HCT116 (cell line): ENCODE measurements around the gene GDPD3. TPM values are rescaled to one million over a fixed set of nuclear protein-coding genes. Genes with fewer than 3 reads are reported as not detected.

Source experiments
- ATAC-seq: fragments of 200-7000 bp; cut with Tn5 transposase; 2 replicates; pipeline ENCODE4 v1.9.1; 2020; ENCODE audit warnings: mild to moderate bottlenecking, moderate library complexity
- BruUV-seq: library from RNA; stranded (reverse); fragments of 400-500 nt; replicated peaks from 2 replicates; lab custom pipeline; 2021; lab: Mats Ljungman, UMichigan
- CTCF ChIA-PET: fragments of 300-600 bp; sonication (Branson Sonifier 250); formaldehyde crosslinking; loops from one replicate; lab custom pipeline; 2021; ENCODE audit warnings: antibody characterized with exemption; lab: Charles Lee
- POLR2A ChIA-PET: fragments of 300-600, 350-600 bp; sonication (Branson Sonifier 250); formaldehyde crosslinking; loops from one replicate; lab custom pipeline; 2021; ENCODE audit warnings: antibody characterized with exemption; lab: Charles Lee
- RAD21 ChIA-PET, 2 experiments: fragments of 300-600 bp; sonication (Branson Sonifier 250); formaldehyde crosslinking; loops; one replicate each; lab custom pipeline; 2023; ENCODE audit warnings: low total read pairs in 2 of 2; ENCODE audit not compliant: uncharacterized antibody in 2 of 2, unreplicated experiment in 2 of 2, low non-redundant PET in 1 of 2; lab: Charles Lee
- DNase-seq: peaks from one replicate; pipeline ENCODE4 v3.0.0-alpha.2; 2010; ENCODE audit warnings: low read depth, low spot score
- H2AFZ ChIP-seq: fragments of 200-600 bp; shearing (Covaris generic), sonication (generic); 2 replicates; pipeline ENCODE4 v1.6.1; 2017; ENCODE audit warnings: low read depth, mixed run types, mixed read lengths, antibody characterized with exemption, low read length; ENCODE audit not compliant: poor library complexity, severe bottlenecking
- H3K27ac ChIP-seq: 2 replicates; pipeline ENCODE4 v1.5.1; 2012; ENCODE audit warnings: low read depth, low read length
- H3K27me3 ChIP-seq: fragments of 200-600 bp; sonication (generic); 2 replicates; pipeline ENCODE4 v1.6.1; 2016; ENCODE audit warnings: mixed run types, low read length, mixed read lengths; ENCODE audit not compliant: insufficient read depth
- H3K36me3 ChIP-seq, 2 experiments: fragments of 200-500 bp in 1 of 2; fragments of 200-600 bp in 1 of 2; sonication (Bioruptor generic) in 1 of 2; sonication (generic) in 1 of 2; 2 replicates each; pipeline versions ENCODE4 v1.5.1 to v1.6.1; 2014 to 2016; ENCODE audit warnings: low read length in 2 of 2, inconsistent platforms in 1 of 2, mixed read lengths in 1 of 2, mixed run types in 1 of 2; ENCODE audit not compliant: insufficient read depth in 2 of 2, control insufficient read depth in 1 of 2
- H3K4me1 ChIP-seq, 2 experiments: fragments of 200-600 bp in 1 of 2; sonication (generic) in 1 of 2; 2 replicates each; pipeline versions ENCODE4 v1.5.1 to v1.6.1; 2012 to 2017; ENCODE audit warnings: low read length in 2 of 2, inconsistent platforms in 1 of 2, mild to moderate bottlenecking in 1 of 2, mixed read lengths in 1 of 2, mixed run types in 1 of 2, moderate library complexity in 1 of 2; ENCODE audit not compliant: insufficient read depth in 2 of 2, control insufficient read depth in 1 of 2
- H3K4me2 ChIP-seq: fragments of 200-600 bp; sonication (generic); 2 replicates; pipeline ENCODE4 v1.6.1; 2017; ENCODE audit warnings: mixed run types, low read length, mixed read lengths
- H3K4me3 ChIP-seq, 2 experiments: fragments of 200-600 bp in 1 of 2; sonication (generic) in 1 of 2; replicated peaks in 1 of 2; 2 replicates each; pipeline ENCODE4 v1.5.1; 2011 to 2016; ENCODE audit warnings: low read length in 2 of 2, control low read depth in 1 of 2, low read depth in 1 of 2, mild to moderate bottlenecking in 1 of 2, mixed read lengths in 1 of 2, mixed run types in 1 of 2
- H3K79me2 ChIP-seq: fragments of 200-600 bp; sonication (generic); 2 replicates; pipeline ENCODE4 v1.6.1; 2017; ENCODE audit warnings: mild to moderate bottlenecking, mixed run types, low read length, moderate library complexity, mixed read lengths; ENCODE audit not compliant: insufficient read depth
- H3K9ac ChIP-seq: fragments of 200-600 bp; sonication (generic); 2 replicates; pipeline ENCODE4 v1.6.1; 2016; ENCODE audit warnings: low read length, mixed read lengths
- H3K9me2 ChIP-seq: fragments of 200-600 bp; sonication (generic), shearing (Covaris generic); 2 replicates; pipeline ENCODE4 v1.6.1; 2017; ENCODE audit warnings: mixed run types, mild to moderate bottlenecking, moderate library complexity; ENCODE audit not compliant: insufficient read depth
- H3K9me3 ChIP-seq, 2 experiments: fragments of 200-500 bp in 1 of 2; fragments of 200-600 bp in 1 of 2; sonication (Bioruptor generic) in 1 of 2; sonication (generic) in 1 of 2; 2 replicates each; pipeline ENCODE4 v1.6.1; 2014 to 2017; ENCODE audit warnings: low read length in 2 of 2, mixed read lengths in 2 of 2, inconsistent platforms in 1 of 2, low read depth in 1 of 2, mild to moderate bottlenecking in 1 of 2, mixed run types in 1 of 2, moderate library complexity in 1 of 2; ENCODE audit not compliant: control insufficient read depth in 1 of 2, insufficient read depth in 1 of 2
- H4K20me1 ChIP-seq: fragments of 200-600 bp; sonication (generic), shearing (Covaris generic); 2 replicates; pipeline ENCODE4 v1.6.1; 2017; ENCODE audit warnings: mixed run types, mild to moderate bottlenecking, moderate library complexity; ENCODE audit not compliant: insufficient read depth
- EZH2phosphoT487 ChIP-seq: fragments of 200-600 bp; IDR thresholded peaks from 2 replicates; pipeline ENCODE4 v1.6.1; 2018; ENCODE audit warnings: antibody characterized with exemption, borderline replicate concordance
- FOSL1 ChIP-seq: IDR thresholded peaks from 2 replicates; pipeline ENCODE4 v1.6.1; 2012; ENCODE audit warnings: low read depth
- POLR2AphosphoS5 ChIP-seq: IDR thresholded peaks from 2 replicates; pipeline ENCODE4 v1.6.1; 2011; ENCODE audit warnings: mild to moderate bottlenecking, low read depth, low read length, moderate library complexity
- REST ChIP-seq: IDR thresholded peaks from 2 replicates; pipeline ENCODE4 v1.6.1; 2012; ENCODE audit warnings: low read depth
- SIN3A ChIP-seq: IDR thresholded peaks from 2 replicates; pipeline ENCODE4 v1.6.1; 2012; ENCODE audit warnings: low read depth
- ZBTB33 ChIP-seq: IDR thresholded peaks from 2 replicates; pipeline ENCODE4 v1.6.1; 2011; ENCODE audit warnings: mild to moderate bottlenecking, low read length, moderate library complexity; ENCODE audit not compliant: insufficient replicate concordance; ENCODE audit errors: extremely low read depth
- ZFX ChIP-seq: fragments of 450-650 bp; IDR thresholded peaks from 2 replicates; pipeline ENCODE4 v1.6.1; 2017
- intact Hi-C: fragments of 100-400 bp; cut with micrococcal nuclease; formaldehyde crosslinking; loops from 2 replicates; pipeline ENCODE4 v1.10.0; 2022
- total RNA-seq: library from RNA; stranded (reverse); gene quantifications from one replicate; pipeline ENCODE4 v1.2.1, GENCODE V29; 2021; ENCODE audit not compliant: unreplicated experiment

The GDPD3 gene
- total RNA-seq, 1 experiment from 2014 or later, result 7.0 TPM

- RAD21 ChIA-PET, result no interaction called here
- BruUV-seq, result TSS peak; percentile 53
- peaks cover 5 to 33% of the 10 kb centered on the region in 2 experiments for H3K4me1 ChIP-seq
- H2AFZ ChIP-seq, result no peak within 1 kb of the TSS
- no peaks in the 10 kb centered on the region for H3K27me3 ChIP-seq
- CTCF ChIA-PET, result no interaction called here
- no peak for TF ChIP-seq FOSL1
- TF ChIP-seq POLR2AphosphoS5, result 0 out of 2 replicates have a peak, but pooled peaks have one; percentile 24
- no peak for TF ChIP-seq EZH2phosphoT487
- peak; percentile 31; the same call in 1 of the 2 replicates for TF ChIP-seq ZFX
- no peak for TF ChIP-seq REST
- TF ChIP-seq SIN3A, result no peak
- no peak for TF ChIP-seq ZBTB33
- H3K9me2 ChIP-seq, result no peaks in the 10 kb centered on the region
- DNase-seq (no peak), ATAC-seq (peak; percentile 29)
- POLR2A ChIA-PET, result no interaction called here
- H3K4me2 ChIP-seq, result peak within 1 kb of the TSS; percentile 56
- H3K79me2 ChIP-seq, result no peaks in the 10 kb centered on the region
- intact Hi-C loops, result no loop called here
- H4K20me1 ChIP-seq, result no peaks in the 10 kb centered on the region
- peaks cover 3 to 18% of the 10 kb centered on the region in 2 experiments; a peak in 2 of 4 replicates for H3K9me3 ChIP-seq
- H3K4me3 ChIP-seq, result peak within 1 kb of the TSS; percentile 23 to 33; a peak in 2 of 4 replicates
- peak within 1 kb of the TSS; percentile 32; the same call in 1 of the 2 replicates for H3K9ac ChIP-seq
- peak within 1 kb of the TSS; percentile 51; the same call in 1 of the 2 replicates for H3K27ac ChIP-seq
- no peaks in the 10 kb centered on the region for H3K36me3 ChIP-seq
These were observed 17.1 kb downstream of the GDPD3 start, which contains the start of gene YPEL3 for GRCh38 chr16:30096105-30096861. YPEL3 (minus strand) TSS chr16:30096213; CDS start chr16:30095482, 731 bp downstream.
